ENCODE measurements around the gene CCL21.
"Not testable (repeated sequence)": the region's sequence is repeated elsewhere in the genome, so short reads cannot be mapped to it uniquely, and the experiment has no call there.

CCL21 gene, protein sequence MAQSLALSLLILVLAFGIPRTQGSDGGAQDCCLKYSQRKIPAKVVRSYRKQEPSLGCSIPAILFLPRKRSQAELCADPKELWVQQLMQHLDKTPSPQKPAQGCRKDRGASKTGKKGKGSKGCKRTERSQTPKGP

DNA sequence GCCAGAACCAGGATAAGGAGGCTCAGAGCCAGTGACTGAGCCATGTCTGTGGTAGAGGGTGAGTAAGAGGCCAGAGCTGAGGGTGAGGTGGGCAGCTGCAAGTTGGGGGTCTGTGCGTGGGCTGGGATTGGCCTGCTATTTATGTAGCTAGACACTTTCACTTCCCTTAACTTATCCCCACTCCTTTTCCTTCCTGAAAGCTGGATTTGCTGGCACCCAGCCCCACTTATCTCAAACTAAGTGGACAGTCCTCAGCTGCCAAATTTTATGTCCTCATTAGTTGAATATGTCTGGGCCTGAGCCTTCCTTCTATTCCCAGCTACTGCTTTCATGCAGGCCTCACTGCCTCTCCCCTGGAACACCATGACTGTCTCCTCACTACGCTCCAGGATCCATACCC, at the start of gene CCL21:
TSS of gene CCL21 (minus strand) at position 114 of the 400 bp plus-strand sequence. CDS start at position 44, 70 bp downstream.
- DNase-seq (ENCODE audit: low read depth, low spot score) = no peak
- no peaks in the 10 kb centered on the region for H3K27me3 ChIP-seq (ENCODE audit: insufficient read depth, insufficient read length)
- no peak within 1 kb of the TSS for H3K9ac ChIP-seq (ENCODE audit: insufficient read length, low read depth)
- no peaks in the 10 kb centered on the region for H3K4me1 ChIP-seq (ENCODE audit: insufficient read depth, insufficient read length)
- no peak for TF ChIP-seq SUZ12 (IDR thresholded peaks at IDR 0.05; ENCODE audit: extremely low read depth, insufficient read depth, insufficient read length)
- no peak for TF ChIP-seq YY1 (IDR thresholded peaks at IDR 0.05; ENCODE audit: insufficient read depth, insufficient read length)
- TF ChIP-seq ZNF274 (IDR thresholded peaks at IDR 0.05; ENCODE audit: low read depth, low read length) = no peak
- H3K9me3 ChIP-seq (ENCODE audit: insufficient read depth, low read length) = no peaks in the 10 kb centered on the region
- H3K36me3 ChIP-seq (ENCODE audit: insufficient read depth, insufficient read length, low read length) = no peaks in the 10 kb centered on the region
- no peak within 1 kb of the TSS for H3K4me3 ChIP-seq (ENCODE audit: insufficient read length, low read depth)

DNA sequence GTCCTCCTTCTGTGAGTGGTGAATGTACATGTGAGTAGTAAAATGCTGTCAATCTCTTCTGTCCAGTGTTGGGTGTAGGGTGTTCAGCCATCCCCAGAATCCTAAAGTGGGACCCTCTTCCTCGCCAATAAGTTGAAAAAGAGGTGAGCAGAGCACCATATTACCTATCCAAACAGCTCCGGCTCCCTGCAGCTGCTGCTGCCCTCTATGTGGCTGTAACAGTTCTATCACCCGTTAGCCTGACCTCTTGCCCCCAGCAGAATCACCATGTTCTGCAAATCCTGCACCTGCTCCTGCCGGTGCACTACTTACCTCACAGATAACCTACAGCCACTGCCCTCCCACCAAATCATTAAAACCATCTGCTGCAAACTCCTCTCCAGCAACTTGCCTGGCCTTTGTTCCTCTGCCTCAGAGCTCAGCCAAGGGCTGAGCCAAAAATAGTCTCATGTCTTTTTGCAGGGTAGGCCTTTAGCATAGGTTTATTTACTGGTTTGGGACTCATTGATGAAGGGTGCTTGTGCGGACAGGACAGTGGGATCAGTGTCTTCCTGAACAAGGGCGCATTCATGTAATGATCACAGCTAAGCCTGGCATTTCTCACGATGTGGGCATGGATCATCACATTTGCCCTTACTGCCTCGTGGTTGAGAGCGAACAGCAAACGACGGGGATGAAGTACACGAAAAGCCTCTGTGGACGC, 49.6 kb upstream of the CCL21 start:
- H3K4me1 ChIP-seq (ENCODE audit: insufficient read depth, insufficient read length) = no peaks in the 10 kb centered on the region
- H3K36me3 ChIP-seq (ENCODE audit: insufficient read depth, insufficient read length, low read length) = no peaks in the 10 kb centered on the region
- H3K9me3 ChIP-seq (ENCODE audit: insufficient read depth, low read length) = no peaks in the 10 kb centered on the region
- H3K9ac ChIP-seq (ENCODE audit: insufficient read length, low read depth) = no peak overlapping the region
- TF ChIP-seq YY1 (IDR thresholded peaks at IDR 0.05; ENCODE audit: insufficient read depth, insufficient read length) = no peak
- no peak for TF ChIP-seq ZNF274 (IDR thresholded peaks at IDR 0.05; ENCODE audit: low read depth, low read length)
- TF ChIP-seq SUZ12 (IDR thresholded peaks at IDR 0.05; ENCODE audit: extremely low read depth, insufficient read depth, insufficient read length) = no peak
- H3K27me3 ChIP-seq (ENCODE audit: insufficient read depth, insufficient read length) = peaks cover 14% of the 10 kb centered on the region
- no peak overlapping the region for H3K4me3 ChIP-seq (ENCODE audit: insufficient read length, low read depth)
- no peak for DNase-seq (ENCODE audit: low read depth, low spot score)

DNA sequence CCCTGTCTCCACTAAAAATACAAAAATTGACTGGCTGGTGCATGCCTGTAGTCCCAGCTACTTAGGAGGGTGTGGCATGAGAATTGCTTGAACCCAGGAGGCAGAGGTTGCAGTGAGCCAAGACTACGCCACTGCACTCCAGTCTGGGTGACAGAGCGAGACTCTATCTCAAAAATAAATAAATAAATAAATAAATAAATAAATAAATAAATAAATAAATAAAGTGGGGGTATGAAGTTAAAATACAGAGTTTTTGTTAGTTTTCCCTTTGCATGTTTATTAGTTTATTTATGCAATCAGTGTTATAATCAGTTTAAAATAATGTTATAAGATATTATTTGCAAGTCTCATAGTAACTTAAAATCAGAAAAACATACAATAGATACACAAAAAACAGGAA, 40.4 kb upstream of the CCL21 start:
- H3K36me3 ChIP-seq (ENCODE audit: insufficient read depth, insufficient read length, low read length); H3K4me3 ChIP-seq (ENCODE audit: insufficient read length, low read depth); H3K27me3 ChIP-seq (ENCODE audit: insufficient read depth, insufficient read length); DNase-seq (ENCODE audit: low read depth, low spot score); H3K4me1 ChIP-seq (ENCODE audit: insufficient read depth, insufficient read length); H3K9ac ChIP-seq (ENCODE audit: insufficient read length, low read depth): not testable (repeated sequence)
- peaks cover 12% of the 10 kb centered on the region for H3K9me3 ChIP-seq (ENCODE audit: insufficient read depth, low read length)

DNA sequence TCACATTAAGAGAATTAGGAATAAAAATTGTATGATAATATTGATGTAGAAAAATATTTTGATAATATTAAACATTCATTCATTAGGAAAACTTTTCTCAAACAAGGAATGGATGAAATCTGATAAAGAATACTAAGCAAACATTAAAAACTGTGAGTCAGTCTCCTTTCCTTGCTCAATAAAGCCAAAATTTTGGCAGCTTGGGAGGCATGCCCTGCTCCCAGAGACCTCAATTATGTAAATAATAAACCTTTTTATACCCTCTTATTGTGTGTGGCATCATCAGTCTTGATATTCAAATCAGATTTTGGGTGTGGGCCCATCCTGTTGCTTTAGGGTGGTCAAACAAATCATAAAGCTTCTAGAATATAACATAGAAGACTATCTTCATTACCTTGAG, 36.6 kb upstream of the CCL21 start:
- Histone ChIP-seq H3K9me3 (ENCODE audit: insufficient read depth, low read length) (peaks cover 12% of the 10 kb centered on the region), H3K36me3 (ENCODE audit: insufficient read depth, insufficient read length, low read length) (no peaks in the 10 kb centered on the region), H3K9ac (ENCODE audit: insufficient read length, low read depth) (no peak overlapping the region), H3K4me3 (ENCODE audit: insufficient read length, low read depth) (no peak overlapping the region), H3K27me3 (ENCODE audit: insufficient read depth, insufficient read length) (no peaks in the 10 kb centered on the region), H3K4me1 (ENCODE audit: insufficient read depth, insufficient read length) (no peaks in the 10 kb centered on the region)
- TF ChIP-seq SUZ12 (IDR thresholded peaks at IDR 0.05; ENCODE audit: extremely low read depth, insufficient read depth, insufficient read length) = no peak
- no peak for TF ChIP-seq ZNF274 (IDR thresholded peaks at IDR 0.05; ENCODE audit: low read depth, low read length)
- no peak for DNase-seq (ENCODE audit: low read depth, low spot score)

DNA sequence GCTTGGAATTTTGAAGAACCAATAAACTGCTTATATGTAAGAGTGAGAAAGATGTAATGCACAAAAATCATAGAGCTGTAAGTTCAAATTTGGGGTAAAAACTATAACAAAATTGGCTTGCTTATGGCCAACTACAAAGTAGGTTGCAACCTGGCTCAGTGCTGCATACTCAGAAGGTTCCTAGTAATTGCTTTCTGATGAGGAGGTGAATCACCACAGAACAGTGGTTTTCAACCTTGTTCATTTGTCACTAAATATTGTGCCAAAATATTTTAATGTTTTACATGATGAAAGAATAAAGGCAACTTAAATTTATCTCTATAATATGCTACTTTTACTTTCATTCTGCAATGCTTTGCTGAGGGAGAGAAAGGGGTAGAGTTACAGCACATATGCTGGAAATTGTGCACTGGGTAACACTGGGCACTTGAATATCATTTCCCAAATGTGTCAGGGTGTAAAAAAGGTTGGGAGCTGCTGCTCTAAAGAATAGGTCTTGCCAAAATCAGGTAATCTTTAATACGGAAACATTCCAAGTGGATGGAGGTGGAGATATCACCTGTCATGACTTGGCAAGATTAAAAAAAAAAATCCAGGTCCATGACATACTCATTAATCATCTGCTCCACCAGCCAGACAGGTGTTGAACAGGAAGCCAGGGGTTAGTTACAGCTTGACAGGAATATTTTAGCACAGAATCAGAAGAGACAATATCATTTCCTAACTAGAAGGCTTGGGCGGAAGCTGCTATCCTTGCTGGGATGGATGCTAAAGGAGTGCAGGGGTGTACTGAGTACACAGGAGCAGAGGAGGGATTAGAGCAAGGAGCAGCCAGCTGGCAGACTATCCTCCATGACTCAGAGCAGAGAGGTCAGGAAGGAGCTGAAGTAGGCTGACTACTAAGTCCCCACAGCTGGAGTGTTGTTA, 34.6 kb upstream of the CCL21 start:
- Histone ChIP-seq H3K9ac (ENCODE audit: insufficient read length, low read depth) (no peak overlapping the region), H3K4me3 (ENCODE audit: insufficient read length, low read depth) (no peak overlapping the region), H3K27me3 (ENCODE audit: insufficient read depth, insufficient read length) (no peaks in the 10 kb centered on the region), H3K36me3 (ENCODE audit: insufficient read depth, insufficient read length, low read length) (no peaks in the 10 kb centered on the region), H3K9me3 (ENCODE audit: insufficient read depth, low read length) (peaks cover 12% of the 10 kb centered on the region), H3K4me1 (ENCODE audit: insufficient read depth, insufficient read length) (no peaks in the 10 kb centered on the region)
- no peak for DNase-seq (ENCODE audit: low read depth, low spot score)
- TF ChIP-seq SUZ12 (IDR thresholded peaks at IDR 0.05; ENCODE audit: extremely low read depth, insufficient read depth, insufficient read length) (no peak), ZNF274 (IDR thresholded peaks at IDR 0.05; ENCODE audit: low read depth, low read length) (no peak), YY1 (IDR thresholded peaks at IDR 0.05; ENCODE audit: insufficient read depth, insufficient read length) (no peak)

DNA sequence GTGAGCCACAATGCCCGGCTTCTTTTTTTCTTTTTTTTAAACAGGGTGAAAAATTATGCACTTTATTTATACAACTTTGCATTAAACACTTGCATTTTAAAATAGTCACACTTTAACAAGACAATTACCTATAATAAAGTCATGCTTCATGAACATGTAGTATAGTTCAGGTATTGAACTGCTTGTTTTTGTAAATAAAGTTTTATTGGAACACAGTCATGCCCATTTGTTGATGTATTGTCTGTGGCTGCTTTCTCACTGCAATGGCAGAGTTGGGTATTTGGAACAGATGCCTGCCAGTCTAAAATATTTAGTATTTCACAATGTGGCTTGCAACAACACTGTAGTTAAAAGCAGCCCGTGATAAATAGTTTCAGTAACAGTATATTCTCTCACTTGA, 32.8 kb upstream of the CCL21 start:
- Histone ChIP-seq H3K4me1 (ENCODE audit: insufficient read depth, insufficient read length) (no peaks in the 10 kb centered on the region), H3K9ac (ENCODE audit: insufficient read length, low read depth) (no peak overlapping the region), H3K4me3 (ENCODE audit: insufficient read length, low read depth) (no peak overlapping the region), H3K9me3 (ENCODE audit: insufficient read depth, low read length) (peaks cover 9% of the 10 kb centered on the region), H3K27me3 (ENCODE audit: insufficient read depth, insufficient read length) (no peaks in the 10 kb centered on the region), H3K36me3 (ENCODE audit: insufficient read depth, insufficient read length, low read length) (no peaks in the 10 kb centered on the region)
- TF ChIP-seq SUZ12 (IDR thresholded peaks at IDR 0.05; ENCODE audit: extremely low read depth, insufficient read depth, insufficient read length) = no peak
- TF ChIP-seq YY1 (IDR thresholded peaks at IDR 0.05; ENCODE audit: insufficient read depth, insufficient read length) = no peak
- no peak for TF ChIP-seq ZNF274 (IDR thresholded peaks at IDR 0.05; ENCODE audit: low read depth, low read length)
- DNase-seq (ENCODE audit: low read depth, low spot score) = no peak

DNA sequence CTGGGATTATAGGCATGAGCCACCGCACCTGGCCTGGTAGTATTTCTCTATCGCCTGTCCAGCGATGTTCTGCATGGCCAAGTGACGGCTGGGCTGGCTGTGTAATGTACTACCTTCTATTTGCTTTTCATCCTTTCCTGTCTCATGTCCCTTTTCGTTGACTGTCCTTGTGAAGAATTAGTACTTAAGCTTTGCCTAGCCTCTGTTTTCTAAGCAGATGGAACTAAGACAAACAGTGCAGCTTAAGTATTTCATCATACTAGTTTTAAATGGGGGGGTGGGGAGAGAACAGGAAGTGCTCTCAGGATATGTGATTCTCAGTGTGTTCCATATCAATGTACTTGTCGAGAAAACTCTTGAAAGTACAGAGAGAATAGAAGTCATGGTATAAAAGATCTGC, 31.7 kb upstream of the CCL21 start:
- Histone ChIP-seq H3K4me1 (ENCODE audit: insufficient read depth, insufficient read length) (no peaks in the 10 kb centered on the region), H3K9me3 (ENCODE audit: insufficient read depth, low read length) (no peaks in the 10 kb centered on the region), H3K9ac (ENCODE audit: insufficient read length, low read depth) (no peak overlapping the region), H3K4me3 (ENCODE audit: insufficient read length, low read depth) (no peak overlapping the region), H3K36me3 (ENCODE audit: insufficient read depth, insufficient read length, low read length) (no peaks in the 10 kb centered on the region), H3K27me3 (ENCODE audit: insufficient read depth, insufficient read length) (no peaks in the 10 kb centered on the region)
- DNase-seq (ENCODE audit: low read depth, low spot score) = no peak
- no peak for TF ChIP-seq SUZ12 (IDR thresholded peaks at IDR 0.05; ENCODE audit: extremely low read depth, insufficient read depth, insufficient read length)

DNA sequence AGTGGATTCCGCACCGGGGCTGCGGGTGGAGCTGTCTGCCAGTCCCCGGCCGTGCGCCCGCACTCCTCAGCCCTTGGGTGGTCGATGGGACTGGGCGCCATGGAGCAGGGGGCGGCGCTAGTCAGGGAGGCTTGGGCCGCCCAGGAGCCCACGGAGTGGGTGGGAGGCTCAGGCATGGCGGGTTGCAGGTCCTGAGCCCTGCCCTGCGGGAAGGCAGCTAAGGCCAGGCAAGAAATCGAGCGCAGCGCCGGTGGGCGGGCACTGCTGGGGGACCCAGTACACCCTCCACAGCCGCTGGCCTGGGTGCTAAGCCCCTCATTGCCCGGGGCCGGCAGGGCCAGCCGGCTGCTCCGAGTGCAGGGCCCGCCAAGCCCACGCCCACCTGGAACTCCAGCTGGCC, 30.2 kb upstream of the CCL21 start:
- not testable (repeated sequence) for H3K36me3 ChIP-seq (ENCODE audit: insufficient read depth, insufficient read length, low read length); DNase-seq (ENCODE audit: low read depth, low spot score); H3K4me1 ChIP-seq (ENCODE audit: insufficient read depth, insufficient read length); H3K27me3 ChIP-seq (ENCODE audit: insufficient read depth, insufficient read length); H3K9me3 ChIP-seq (ENCODE audit: insufficient read depth, low read length); H3K4me3 ChIP-seq (ENCODE audit: insufficient read length, low read depth); H3K9ac ChIP-seq (ENCODE audit: insufficient read length, low read depth)

Measured in NT2/D1 (cell line).